WTC11 (cell line): ENCODE measurements around the gene ATR. TPM values are rescaled to one million over a fixed set of nuclear protein-coding genes. Genes with fewer than 3 reads are reported as not detected.

Source experiments
- ATAC-seq: fragments of 200-7000 bp; cut with Tn5 transposase; 2 replicates; pipeline ENCODE4 v1.10.0; 2021; ENCODE audit warnings: mild to moderate bottlenecking, moderate library complexity
- CTCF ChIA-PET: fragments of 300-600 bp; sonication (Branson Sonifier 250); formaldehyde crosslinking; loops from one replicate; lab custom pipeline; 2021; ENCODE audit warnings: antibody characterized with exemption; lab: Charles Lee
- POLR2A ChIA-PET: fragments of 350-600 bp; sonication (Branson Sonifier 250); formaldehyde crosslinking; loops from one replicate; lab custom pipeline; 2021; ENCODE audit warnings: antibody characterized with exemption; lab: Charles Lee
- DNase-seq: peaks from one replicate; pipeline ENCODE4 v3.0.0; 2021; ENCODE audit warnings: low spot score
- H3K27ac Mint-ChIP-seq: 2 replicates; pipeline ENCODE4 v1.8.0; 2021; ENCODE audit warnings: mixed read lengths
- H3K27me3 Mint-ChIP-seq: 2 replicates; pipeline ENCODE4 v1.8.0; 2021; ENCODE audit warnings: low read depth, mild to moderate bottlenecking, moderate library complexity, mixed read lengths
- H3K36me3 Mint-ChIP-seq: 2 replicates; pipeline ENCODE4 v1.8.0; 2021; ENCODE audit warnings: mixed read lengths
- H3K4me1 Mint-ChIP-seq: 2 replicates; pipeline ENCODE4 v1.8.0; 2022; ENCODE audit warnings: mixed read lengths
- H3K4me3 Mint-ChIP-seq: 2 replicates; pipeline ENCODE4 v1.8.0; 2021; ENCODE audit warnings: mild to moderate bottlenecking, moderate library complexity, mixed read lengths
- H3K9me3 Mint-ChIP-seq: 2 replicates; pipeline ENCODE4 v1.8.0; 2021; ENCODE audit warnings: mixed read lengths
- AFF4 ChIP-seq: sonication (generic); formaldehyde crosslinking; IDR thresholded peaks from 2 replicates; pipeline ENCODE4 v1.8.1; 2023; ENCODE audit warnings: mild to moderate bottlenecking, missing genetic modification reagents, borderline replicate concordance
- AR ChIP-seq: fragments of 250-450 bp; sonication (Bioruptor Pico); IDR thresholded peaks from 2 replicates; pipeline ENCODE4 v1.9.0; 2021; ENCODE audit warnings: mild to moderate bottlenecking
- E2F4 ChIP-seq: sonication (generic); formaldehyde crosslinking; IDR thresholded peaks from 2 replicates; pipeline ENCODE4 v1.8.1; 2022; ENCODE audit warnings: low read depth, mild to moderate bottlenecking, moderate library complexity, missing genetic modification reagents, borderline replicate concordance
- IRF1 ChIP-seq: sonication (generic); formaldehyde crosslinking; IDR thresholded peaks from 2 replicates; pipeline ENCODE4 v1.8.0; 2023; ENCODE audit warnings: missing genetic modification reagents
- MLX ChIP-seq: sonication (generic); formaldehyde crosslinking; IDR thresholded peaks from 2 replicates; pipeline ENCODE4 v1.8.1; 2023; ENCODE audit warnings: mild to moderate bottlenecking, missing genetic modification reagents, moderate library complexity
- PREB ChIP-seq: sonication (generic); formaldehyde crosslinking; IDR thresholded peaks from 2 replicates; pipeline ENCODE4 v1.8.1; 2022; ENCODE audit warnings: mild to moderate bottlenecking, missing genetic modification reagents, moderate library complexity, borderline replicate concordance
- TEAD4 ChIP-seq: sonication (generic); formaldehyde crosslinking; IDR thresholded peaks from 2 replicates; pipeline ENCODE4 v1.8.0; 2022; ENCODE audit warnings: mild to moderate bottlenecking, missing genetic modification reagents
- USF1 ChIP-seq: sonication (generic); formaldehyde crosslinking; IDR thresholded peaks from 2 replicates; pipeline ENCODE4 v1.8.0; 2022; ENCODE audit warnings: mild to moderate bottlenecking, missing genetic modification reagents
- ZBTB21 ChIP-seq: sonication (generic); formaldehyde crosslinking; IDR thresholded peaks from 2 replicates; pipeline ENCODE4 v1.8.1; 2023; ENCODE audit warnings: mild to moderate bottlenecking, missing genetic modification reagents, borderline replicate concordance
- ZNF317 ChIP-seq: sonication (generic); formaldehyde crosslinking; IDR thresholded peaks from 2 replicates; pipeline ENCODE4 v1.8.1; 2023; ENCODE audit warnings: low read depth, mild to moderate bottlenecking, moderate library complexity, missing genetic modification reagents, borderline replicate concordance
- ZNF396 ChIP-seq: fragments of 250-450 bp; sonication (Bioruptor Pico); IDR thresholded peaks from 2 replicates; pipeline ENCODE4 v1.8.0; 2021; ENCODE audit warnings: mild to moderate bottlenecking, moderate library complexity, borderline replicate concordance
- ZNF425 ChIP-seq: fragments of 250-450 bp; sonication (Bioruptor Pico); conservative IDR thresholded peaks from 2 replicates; pipeline ENCODE4 v1.9.0; 2021; ENCODE audit warnings: mild to moderate bottlenecking
- total RNA-seq: library from RNA; stranded (reverse); gene quantifications from 3 replicates; pipeline ENCODE4 v1.2.3, GENCODE V29; 2021

The ATR gene
- total RNA-seq, 1 experiment from 2014 or later = 26.7 TPM

- no peak for TF ChIP-seq AR (CRISPR knock-in tag)
- no peak for TF ChIP-seq IRF1
- no peak for TF ChIP-seq USF1 (CRISPR knock-in tag)
- TF ChIP-seq, all 79 proteins: peak for 0
These were observed 153.8 kb downstream of the ATR start (continued) for GRCh38 chr3:142424754-142425153.

- Mint-ChIP-seq H3K27me3 (no peaks in the 10 kb centered on the region), H3K36me3 (peaks cover 15% of the 10 kb centered on the region), H3K9me3 (no peaks in the 10 kb centered on the region), H3K4me1 (no peaks in the 10 kb centered on the region), H3K4me3 (no peak overlapping the region), H3K27ac (0 out of 2 replicates have a peak overlapping the region, but pooled peaks have one; percentile 17)
- ChIA-PET POLR2A (no interaction called here), CTCF (no interaction called here)
- DNase-seq (no peak), ATAC-seq (no peak)
- TF ChIP-seq ZBTB21 (CRISPR knock-in tag) = no peak
- no peak for TF ChIP-seq PREB
- TF ChIP-seq ZNF425 (CRISPR knock-in tag) = no peak
- no peak for TF ChIP-seq AFF4 (CRISPR knock-in tag)
- TF ChIP-seq E2F4 (CRISPR knock-in tag) = no peak
- TF ChIP-seq TEAD4 (CRISPR knock-in tag) = no peak
- no peak for TF ChIP-seq ZNF396
- no peak for TF ChIP-seq ZNF317 (CRISPR knock-in tag)
- no peak for TF ChIP-seq MLX (CRISPR knock-in tag)
- TF ChIP-seq, all 79 proteins: peak for 0
These were observed 159.5 kb downstream of the ATR start for GRCh38 chr3:142418926-142419592.
